ENCODE measurements around the gene LBR.

LBR gene

GRCh38 chr1:225460021-225460736 lies 32.3 kb upstream of the LBR start:
- peaks cover 10% of the 10 kb centered on the region for H3K27me3 Mint-ChIP-seq (ENCODE audit: low read depth)
- peaks cover 63% of the 10 kb centered on the region for H3K4me1 Mint-ChIP-seq
- H3K4me3 Mint-ChIP-seq: peak overlapping the region in 2 of 3 experiments; percentile 16 to 35
- H3K27ac Mint-ChIP-seq: peak overlapping the region in 2 of 3 experiments; percentile 62 to 67
- peaks cover 2% of the 10 kb centered on the region for H3K9me3 Mint-ChIP-seq
- TF ChIP-seq, protein P1, sequence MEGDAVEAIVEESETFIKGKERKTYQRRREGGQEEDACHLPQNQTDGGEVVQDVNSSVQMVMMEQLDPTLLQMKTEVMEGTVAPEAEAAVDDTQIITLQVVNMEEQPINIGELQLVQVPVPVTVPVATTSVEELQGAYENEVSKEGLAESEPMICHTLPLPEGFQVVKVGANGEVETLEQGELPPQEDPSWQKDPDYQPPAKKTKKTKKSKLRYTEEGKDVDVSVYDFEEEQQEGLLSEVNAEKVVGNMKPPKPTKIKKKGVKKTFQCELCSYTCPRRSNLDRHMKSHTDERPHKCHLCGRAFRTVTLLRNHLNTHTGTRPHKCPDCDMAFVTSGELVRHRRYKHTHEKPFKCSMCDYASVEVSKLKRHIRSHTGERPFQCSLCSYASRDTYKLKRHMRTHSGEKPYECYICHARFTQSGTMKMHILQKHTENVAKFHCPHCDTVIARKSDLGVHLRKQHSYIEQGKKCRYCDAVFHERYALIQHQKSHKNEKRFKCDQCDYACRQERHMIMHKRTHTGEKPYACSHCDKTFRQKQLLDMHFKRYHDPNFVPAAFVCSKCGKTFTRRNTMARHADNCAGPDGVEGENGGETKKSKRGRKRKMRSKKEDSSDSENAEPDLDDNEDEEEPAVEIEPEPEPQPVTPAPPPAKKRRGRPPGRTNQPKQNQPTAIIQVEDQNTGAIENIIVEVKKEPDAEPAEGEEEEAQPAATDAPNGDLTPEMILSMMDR (IDR thresholded peaks at IDR 0.05; ENCODE audit: unreplicated experiment in 3 of 3): no peak
- H3K36me3 Mint-ChIP-seq (ENCODE audit: low read depth): no peaks in the 10 kb centered on the region

- peaks cover 5% of the 10 kb centered on the region for H3K9me3 Mint-ChIP-seq
These were observed 30.4 kb upstream of the LBR start for GRCh38 chr1:225458222-225458631.

GRCh38 chr1:225454733-225455132 lies 26.9 kb upstream of the LBR start:
- no peak overlapping the region for H3K27ac Mint-ChIP-seq
- H3K4me3 Mint-ChIP-seq: no peak overlapping the region
- H3K27me3 Mint-ChIP-seq (ENCODE audit: low read depth): peaks cover 4% of the 10 kb centered on the region
- TF ChIP-seq, protein P1 (IDR thresholded peaks at IDR 0.05; ENCODE audit: unreplicated experiment in 3 of 3): no peak
- H3K4me1 Mint-ChIP-seq: peaks cover 36% of the 10 kb centered on the region
- no peaks in the 10 kb centered on the region for H3K36me3 Mint-ChIP-seq (ENCODE audit: low read depth)
- H3K9me3 Mint-ChIP-seq: peaks cover 7% of the 10 kb centered on the region

More at GRCh38 chr1:225458222-225458631, 30.4 kb upstream of the LBR start:
- H3K4me1 Mint-ChIP-seq: peaks cover 68% of the 10 kb centered on the region
- peaks cover 10% of the 10 kb centered on the region for H3K27me3 Mint-ChIP-seq (ENCODE audit: low read depth)
- H3K36me3 Mint-ChIP-seq (ENCODE audit: low read depth): no peaks in the 10 kb centered on the region
- TF ChIP-seq, protein P1 (IDR thresholded peaks at IDR 0.05; ENCODE audit: unreplicated experiment in 3 of 3): no peak
- no peak overlapping the region for H3K4me3 Mint-ChIP-seq
- peak overlapping the region in 1 of 3 experiments; percentile 10 for H3K27ac Mint-ChIP-seq

GRCh38 chr1:225453797-225454648 lies 26.2 kb upstream of the LBR start:
- TF ChIP-seq, protein P1 (IDR thresholded peaks at IDR 0.05; ENCODE audit: unreplicated experiment in 3 of 3): no peak
- H3K9me3 Mint-ChIP-seq: peaks cover 7% of the 10 kb centered on the region
- H3K27me3 Mint-ChIP-seq (ENCODE audit: low read depth): no peaks in the 10 kb centered on the region
- no peak overlapping the region for H3K4me3 Mint-ChIP-seq
- H3K36me3 Mint-ChIP-seq (ENCODE audit: low read depth): no peaks in the 10 kb centered on the region
- peaks cover 29% of the 10 kb centered on the region for H3K4me1 Mint-ChIP-seq
- H3K27ac Mint-ChIP-seq: no peak overlapping the region

GRCh38 chr1:225451840-225452515 lies 24.1 kb upstream of the LBR start:
- Mint-ChIP-seq H3K27me3 (ENCODE audit: low read depth) (no peaks in the 10 kb centered on the region), H3K4me1 (peaks cover 32% of the 10 kb centered on the region), H3K4me3 (no peak overlapping the region), H3K27ac (no peak overlapping the region), H3K36me3 (ENCODE audit: low read depth) (no peaks in the 10 kb centered on the region), H3K9me3 (peaks cover 7% of the 10 kb centered on the region)
- TF ChIP-seq, protein P1 (IDR thresholded peaks at IDR 0.05; ENCODE audit: unreplicated experiment in 3 of 3): no peak

Measured in nephron (organoid).